Body of pancreas (tissue), 4 donors: ENCODE results near the gene NAGLU. TPM values are rescaled to one million over a fixed set of nuclear protein-coding genes. Genes with fewer than 3 reads are reported as not detected.
A peak's percentile ranks its signal among the peaks of the same experiment; 100 is the strongest.

Source experiments
- ATAC-seq: fragments of 150-250 bp; one replicate; pipeline ENCODE4 v1.9.1; 2016
- DNase-seq, 4 donors: peaks; one replicate each; pipeline ENCODE4 v3.0.0-alpha.2; 2019
- H3K27ac ChIP-seq, 4 donors: fragments of 200-600 bp; sonication (generic); 1 replicate in 3 of 4; 2 replicates in 1 of 4; pipeline versions ENCODE4 v1.5.1 to v1.6.1; 2016 to 2019; ENCODE audit warnings: mild to moderate bottlenecking in 1 of 4, mixed read lengths in 1 of 4, moderate library complexity in 1 of 4
- H3K27me3 ChIP-seq, 2 donors: fragments of 200-600 bp; sonication (generic); one replicate each; pipeline ENCODE4 v1.6.0; 2016; ENCODE audit warnings: mild to moderate bottlenecking in 1 of 2
- H3K36me3 ChIP-seq, 2 donors: fragments of 200-600 bp; sonication (generic); replicated peaks in 1 of 2; 2 replicates each; pipeline ENCODE4 v1.5.1; 2016; ENCODE audit warnings: low read depth in 2 of 2; ENCODE audit not compliant: insufficient read depth in 1 of 2
- H3K4me1 ChIP-seq: fragments of 200-600 bp; sonication (generic); one replicate; pipeline ENCODE4 v1.6.0; 2016
- H3K4me3 ChIP-seq, 2 donors: fragments of 200-600 bp; sonication (generic); 1 replicate in 1 of 2; 2 replicates in 1 of 2; pipeline ENCODE4 v1.5.1; 2016 to 2019
- H3K9me3 ChIP-seq, 3 donors: fragments of 200-600 bp; sonication (generic); 1 replicate in 2 of 3; 2 replicates in 1 of 3; pipeline ENCODE4 v1.5.1; 2016
- POLR2A ChIP-seq, 3 donors: fragments of 450-650 bp; IDR thresholded peaks; one replicate each; pipeline ENCODE4 v1.6.1; 2016; ENCODE audit warnings: antibody characterized with exemption in 3 of 3, mild to moderate bottlenecking in 2 of 3
- WGBS, 2 donors: methylation state at CpG; one replicate each; pipeline ENCODE4 v1.1.5; 2017; 5-methylcytosine and 5-hydroxymethylcytosine counted together
- intact Hi-C: fragments of 100-400 bp; cut with DNase I; formaldehyde crosslinking; loops from one replicate; pipeline ENCODE4 v1.15.1; 2023
- total RNA-seq, 2 donors: library from RNA; depleted of rRNA; stranded (reverse); fragments of >200 nt; gene quantifications; one replicate each; pipeline ENCODE4 v1.1.0, GENCODE V29; 2016
- TF ChIP-seq, protein P1 (sequence below), 7 experiments: fragments of 450-650 bp in 4 of 7; fragments of 200-600 bp in 3 of 7; sonication (generic) in 3 of 7; IDR thresholded peaks; one replicate each; pipeline ENCODE4 v1.5.1; 2016 to 2019; ENCODE audit warnings: antibody characterized with exemption in 7 of 7

Gene NAGLU
- total RNA-seq, 2 donors from 2014 or later = 46.4 to 110 TPM

DNA sequence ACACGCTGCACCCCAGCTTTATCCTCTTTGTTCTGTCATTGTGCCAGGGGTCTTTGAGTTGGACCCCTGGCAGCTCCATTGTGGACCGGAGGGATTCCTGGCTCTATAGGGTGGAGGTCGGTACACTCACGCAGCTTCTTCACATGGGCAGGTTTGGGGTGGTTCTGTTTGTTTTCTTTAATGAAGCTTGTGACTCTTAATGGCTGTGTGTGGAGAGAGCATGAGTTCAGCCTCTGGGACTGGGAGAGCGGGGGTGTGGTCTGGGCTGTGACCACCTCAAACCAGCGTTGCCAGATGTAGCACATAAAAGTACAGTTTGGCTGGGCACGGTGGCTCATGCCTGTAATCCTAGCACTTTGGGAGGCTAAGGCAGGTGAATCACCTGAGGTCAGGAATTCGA, 21.2 kb upstream of the NAGLU start:
- H3K4me3 ChIP-seq = no peak overlapping the region
- H3K27me3 ChIP-seq = no peaks in the 10 kb centered on the region
- H3K9me3 ChIP-seq = no peaks in the 10 kb centered on the region
- intact Hi-C loops = loop anchor here (10.0 kb wide), 1 partner anchor 200 kb away; no protein-coding TSS in a partner anchor
- no peak for ATAC-seq
- no peaks in the 10 kb centered on the region for H3K36me3 ChIP-seq
- 79 to 86% methylated on average over 4 to 8 of the region's 8 CpGs for WGBS, 2 donors
- peaks cover 31% of the 10 kb centered on the region for H3K4me1 ChIP-seq
- H3K27ac ChIP-seq = no peak overlapping the region
- DNase-seq = no peak
- TF ChIP-seq POLR2A (IDR thresholded peaks at IDR 0.05) = no peak
- TF ChIP-seq, protein P1, sequence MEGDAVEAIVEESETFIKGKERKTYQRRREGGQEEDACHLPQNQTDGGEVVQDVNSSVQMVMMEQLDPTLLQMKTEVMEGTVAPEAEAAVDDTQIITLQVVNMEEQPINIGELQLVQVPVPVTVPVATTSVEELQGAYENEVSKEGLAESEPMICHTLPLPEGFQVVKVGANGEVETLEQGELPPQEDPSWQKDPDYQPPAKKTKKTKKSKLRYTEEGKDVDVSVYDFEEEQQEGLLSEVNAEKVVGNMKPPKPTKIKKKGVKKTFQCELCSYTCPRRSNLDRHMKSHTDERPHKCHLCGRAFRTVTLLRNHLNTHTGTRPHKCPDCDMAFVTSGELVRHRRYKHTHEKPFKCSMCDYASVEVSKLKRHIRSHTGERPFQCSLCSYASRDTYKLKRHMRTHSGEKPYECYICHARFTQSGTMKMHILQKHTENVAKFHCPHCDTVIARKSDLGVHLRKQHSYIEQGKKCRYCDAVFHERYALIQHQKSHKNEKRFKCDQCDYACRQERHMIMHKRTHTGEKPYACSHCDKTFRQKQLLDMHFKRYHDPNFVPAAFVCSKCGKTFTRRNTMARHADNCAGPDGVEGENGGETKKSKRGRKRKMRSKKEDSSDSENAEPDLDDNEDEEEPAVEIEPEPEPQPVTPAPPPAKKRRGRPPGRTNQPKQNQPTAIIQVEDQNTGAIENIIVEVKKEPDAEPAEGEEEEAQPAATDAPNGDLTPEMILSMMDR (IDR thresholded peaks at IDR 0.05) = no peak

DNA sequence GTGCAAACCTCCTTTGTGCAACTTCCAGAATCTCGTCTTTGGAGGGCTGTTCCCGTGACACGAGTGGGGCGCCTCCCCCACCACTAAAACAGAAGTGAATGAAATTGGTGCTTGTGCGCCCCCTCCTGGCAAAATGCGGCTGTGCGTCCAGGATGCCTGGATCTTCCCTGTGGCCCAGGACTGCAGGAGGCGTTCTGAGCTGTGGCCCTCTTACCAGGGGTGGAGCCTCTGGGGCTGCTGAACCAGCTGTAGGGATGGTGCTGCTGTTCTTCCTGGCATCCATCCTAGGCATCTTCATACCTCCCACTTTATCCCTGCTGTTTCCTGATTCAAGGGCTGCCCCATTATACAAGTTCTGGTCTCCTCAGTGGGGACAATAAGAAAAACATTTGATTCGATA, 18.5 kb upstream of the NAGLU start:
- intact Hi-C loops = loop anchor here (10.0 kb wide), 1 partner anchor 203 kb away; no protein-coding TSS in a partner anchor
- Histone ChIP-seq H3K4me3 (no peak overlapping the region), H3K27ac (peak overlapping the region; percentile 41 to 80 (median 70)), H3K36me3 (no peaks in the 10 kb centered on the region), H3K9me3 (no peaks in the 10 kb centered on the region), H3K27me3 (no peaks in the 10 kb centered on the region), H3K4me1 (peaks cover 40% of the 10 kb centered on the region)
- TF ChIP-seq, protein P1 (IDR thresholded peaks at IDR 0.05) = peak; percentile 76 to 89 (median 87)
- no peak for TF ChIP-seq POLR2A (IDR thresholded peaks at IDR 0.05)
- WGBS, 2 donors = 20 to 34% methylated on average over 8 to 9 of the region's 9 CpGs
- DNase-seq = peak; percentile 73 to 85 (median 82)
- peak; percentile 64 for ATAC-seq

DNA sequence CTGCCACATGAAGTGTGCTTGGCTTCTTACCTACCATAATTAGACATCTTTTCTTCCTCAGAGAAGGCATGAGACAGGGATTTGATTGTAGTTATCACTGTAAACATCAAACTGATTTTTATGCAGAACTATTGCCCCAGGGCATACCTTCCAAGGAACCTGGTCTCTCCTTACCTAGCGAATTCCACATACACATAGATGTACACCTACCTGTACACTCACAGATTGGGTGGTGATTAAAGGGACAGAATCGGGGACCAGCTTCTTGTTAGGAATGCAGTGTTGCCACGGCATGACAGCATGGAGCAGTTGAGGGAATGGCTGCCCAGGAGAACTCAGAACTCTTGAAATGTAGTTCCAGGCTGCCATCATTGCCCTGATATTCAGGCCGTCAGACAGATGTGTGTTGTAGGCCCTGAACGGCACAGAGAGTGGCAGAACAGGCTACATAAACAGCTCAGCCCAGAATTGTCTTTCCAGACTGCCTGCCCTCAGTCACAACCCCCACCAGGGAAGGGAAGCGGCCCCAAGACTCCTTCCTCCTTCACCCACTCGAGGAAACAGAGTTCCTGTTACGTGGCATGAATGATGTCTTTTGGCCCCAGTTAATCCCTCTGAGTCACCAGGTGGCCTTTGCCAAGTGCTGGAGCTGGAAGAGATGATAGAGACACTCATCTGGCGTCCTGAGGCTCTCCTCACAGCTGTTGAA, 17.8 kb upstream of the NAGLU start:
- peak overlapping the region; percentile 41 to 80 (median 70) for H3K27ac ChIP-seq
- intact Hi-C loops = loop anchor here (10.0 kb wide), 1 partner anchor 203 kb away; no protein-coding TSS in a partner anchor
- H3K4me3 ChIP-seq = no peak overlapping the region
- no peaks in the 10 kb centered on the region for H3K27me3 ChIP-seq
- WGBS, 2 donors = 48 to 49% methylated on average over 6 to 9 of the region's 9 CpGs
- peaks cover 40% of the 10 kb centered on the region for H3K4me1 ChIP-seq
- ATAC-seq = peak; percentile 49
- peak; percentile 53 to 78 (median 66) for DNase-seq
- TF ChIP-seq POLR2A (IDR thresholded peaks at IDR 0.05) = peak in 1 of 3 donors; percentile 5
- TF ChIP-seq, protein P1 (IDR thresholded peaks at IDR 0.05) = no peak
- no peaks in the 10 kb centered on the region for H3K36me3 ChIP-seq
- H3K9me3 ChIP-seq = no peaks in the 10 kb centered on the region

DNA sequence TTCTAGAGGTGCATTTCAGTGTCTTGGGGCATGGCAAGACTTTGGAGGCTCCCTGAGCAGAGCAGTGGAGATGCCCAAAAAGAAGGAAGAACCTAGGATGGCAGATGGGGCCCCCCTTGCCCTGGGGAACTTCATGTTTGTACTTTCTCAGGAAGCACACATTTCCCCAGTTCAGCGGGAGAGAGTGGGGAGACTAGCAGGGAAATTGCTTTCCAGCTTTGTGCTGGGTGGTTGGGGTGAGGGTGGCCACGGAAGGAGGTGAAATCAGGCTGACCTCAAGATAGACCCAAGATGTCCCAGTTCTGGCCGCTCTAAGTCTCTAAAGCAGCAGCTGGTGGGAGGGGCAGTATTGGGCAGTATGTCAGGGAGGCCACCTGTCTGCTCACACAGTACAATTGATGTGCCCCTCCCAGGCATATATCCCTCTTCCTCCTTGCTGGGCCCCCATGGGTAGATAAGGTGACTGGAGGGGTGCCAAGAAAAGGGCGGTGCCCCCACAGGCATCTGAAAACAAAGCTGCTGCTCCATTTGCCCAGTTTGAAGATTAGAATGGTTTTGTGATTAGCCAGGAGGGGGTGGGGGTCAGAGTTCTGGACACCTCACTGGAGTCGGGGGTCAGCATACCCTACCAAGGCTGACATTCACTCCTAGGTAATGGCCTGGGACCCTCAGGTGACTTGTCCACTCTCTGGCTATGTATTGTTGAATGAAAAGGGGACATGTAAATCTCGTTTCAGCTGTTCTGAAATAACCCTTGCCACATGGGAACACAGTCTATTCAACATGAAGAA, 17.1 kb upstream of the NAGLU start:
- peak; percentile 15 to 35 (median 24) for DNase-seq
- Histone ChIP-seq H3K9me3 (no peaks in the 10 kb centered on the region), H3K4me3 (no peak overlapping the region), H3K27ac (peak overlapping the region; percentile 44 to 80 (median 70)), H3K36me3 (no peaks in the 10 kb centered on the region), H3K4me1 (peaks cover 40% of the 10 kb centered on the region), H3K27me3 (no peaks in the 10 kb centered on the region)
- TF ChIP-seq, protein P1 (IDR thresholded peaks at IDR 0.05) = no peak
- TF ChIP-seq POLR2A (IDR thresholded peaks at IDR 0.05) = no peak
- whole genome bisulfite sequencing, 2 donors = 42 to 73% methylated on average over 4 to 6 of the region's 6 CpGs
- ATAC-seq = no peak
- intact Hi-C loops = loop anchor here (10.0 kb wide), 1 partner anchor 204 kb away; no protein-coding TSS in a partner anchor
